GM23338 (cell line): Measurements from ENCODE around the gene RFNG. TPM values are rescaled to one million over a fixed set of nuclear protein-coding genes. Genes with fewer than 3 reads are reported as not detected.

Source experiments
- ATAC-seq: fragments of 200-7000 bp; cut with Tn5 transposase; 3 replicates; pipeline ENCODE4 v1.9.1; 2020
- DNase-seq: peaks from one replicate; pipeline ENCODE4 v3.0.0-alpha.2; 2015; ENCODE audit warnings: low spot score
- H2AFZ ChIP-seq: fragments of 200-600 bp; sonication (generic); 2 replicates; pipeline ENCODE4 v1.8.0; 2016; ENCODE audit warnings: antibody characterized with exemption, mild to moderate bottlenecking, moderate library complexity
- H3F3A ChIP-seq: fragments of 200-600 bp; sonication (generic); replicated peaks from 2 replicates; pipeline ENCODE4 v1.8.0; 2017; ENCODE audit warnings: antibody characterized with exemption, mixed run types, low read depth
- H3K27ac ChIP-seq: fragments of 200-600 bp; sonication (generic); 2 replicates; pipeline ENCODE4 v1.6.1; 2016; ENCODE audit warnings: low read depth
- H3K27me3 ChIP-seq: fragments of 200-600 bp; sonication (generic); 2 replicates; pipeline ENCODE4 v1.8.0; 2016; ENCODE audit warnings: mild to moderate bottlenecking, mixed run types, moderate library complexity; ENCODE audit not compliant: insufficient read depth
- H3K36me3 ChIP-seq: fragments of 200-600 bp; sonication (generic); 2 replicates; pipeline ENCODE4 v1.8.0; 2016; ENCODE audit warnings: mild to moderate bottlenecking; ENCODE audit not compliant: insufficient read depth
- H3K4me1 ChIP-seq: fragments of 200-600 bp; sonication (generic); 2 replicates; pipeline ENCODE4 v1.8.0; 2016; ENCODE audit warnings: mild to moderate bottlenecking, moderate library complexity; ENCODE audit not compliant: insufficient read depth
- H3K4me2 ChIP-seq: fragments of 200-600 bp; sonication (generic); 2 replicates; pipeline ENCODE4 v1.7.1; 2017; ENCODE audit warnings: mixed run types
- H3K4me3 ChIP-seq: fragments of 200-600 bp; sonication (generic); 2 replicates; pipeline ENCODE4 v1.6.1; 2016; ENCODE audit warnings: mixed run types
- H3K79me2 ChIP-seq: fragments of 200-600 bp; sonication (generic); replicated peaks from 2 replicates; pipeline ENCODE4 v1.8.0; 2017; ENCODE audit warnings: mild to moderate bottlenecking; ENCODE audit not compliant: insufficient read depth
- H3K9me2 ChIP-seq: fragments of 200-600 bp; sonication (generic); 2 replicates; pipeline ENCODE4 v1.8.0; 2017; ENCODE audit not compliant: insufficient read depth
- H4K20me1 ChIP-seq: fragments of 200-600 bp; sonication (generic); replicated peaks from 2 replicates; pipeline ENCODE4 v1.8.0; 2017; ENCODE audit warnings: mild to moderate bottlenecking; ENCODE audit not compliant: insufficient read depth
- H3K27ac Mint-ChIP-seq: 2 replicates; pipeline ENCODE4 v1.8.0; 2020; ENCODE audit warnings: inconsistent platforms, mild to moderate bottlenecking, moderate library complexity, mixed read lengths
- H3K27me3 Mint-ChIP-seq: 3 replicates; pipeline ENCODE4 v1.8.0; 2022; ENCODE audit warnings: low read depth, mild to moderate bottlenecking, moderate library complexity, mixed read lengths, inconsistent platforms; ENCODE audit not compliant: insufficient read depth, poor library complexity
- H3K36me3 Mint-ChIP-seq: 3 replicates; pipeline ENCODE4 v1.8.0; 2021; ENCODE audit warnings: low read depth, mild to moderate bottlenecking, inconsistent platforms, moderate library complexity, mixed read lengths
- H3K4me1 Mint-ChIP-seq: 3 replicates; pipeline ENCODE4 v1.8.0; 2020; ENCODE audit warnings: mild to moderate bottlenecking, inconsistent platforms, mixed read lengths
- H3K4me3 Mint-ChIP-seq: 3 replicates; pipeline ENCODE4 v1.8.0; 2021; ENCODE audit warnings: moderate library complexity, mild to moderate bottlenecking, inconsistent platforms, mixed read lengths
- H3K9me3 Mint-ChIP-seq: 3 replicates; pipeline ENCODE4 v1.8.0; 2020; ENCODE audit warnings: moderate library complexity, mild to moderate bottlenecking, inconsistent platforms, mixed read lengths
- POLR2AphosphoS5 ChIP-seq: IDR thresholded peaks from 2 replicates; pipeline ENCODE4 v1.6.1; 2016; ENCODE audit warnings: antibody characterized with exemption, low read depth
- polyA plus RNA-seq: library from polyadenylated mRNA; unstranded; fragments of >200 nt; fragmentation: Nextera tagmentation; extraction: Ambion mirVana; gene quantifications from 2 replicates; pipeline ENCODE4 v1.2.1, GENCODE V29; 2016
- total RNA-seq: library from RNA; depleted of rRNA; stranded (reverse); fragments of >200 nt; shearing (Covaris generic); gene quantifications from 2 replicates; pipeline ENCODE4 v1.2.3, GENCODE V29; 2014
- TF ChIP-seq, protein P1 (sequence below): fragments of 250-450 bp; sonication (Bioruptor Pico); IDR thresholded peaks from 2 replicates; pipeline ENCODE4 v1.5.0; 2020; ENCODE audit warnings: mild to moderate bottlenecking, moderate library complexity
- TF ChIP-seq, protein P2 (sequence below): IDR thresholded peaks from 2 replicates; pipeline ENCODE4 v1.6.1; 2016; ENCODE audit warnings: antibody characterized with exemption

Gene RFNG
- total and polyA plus RNA-seq, 2 experiments from 2014 or later = 18.0 to 44.7 TPM

DNA sequence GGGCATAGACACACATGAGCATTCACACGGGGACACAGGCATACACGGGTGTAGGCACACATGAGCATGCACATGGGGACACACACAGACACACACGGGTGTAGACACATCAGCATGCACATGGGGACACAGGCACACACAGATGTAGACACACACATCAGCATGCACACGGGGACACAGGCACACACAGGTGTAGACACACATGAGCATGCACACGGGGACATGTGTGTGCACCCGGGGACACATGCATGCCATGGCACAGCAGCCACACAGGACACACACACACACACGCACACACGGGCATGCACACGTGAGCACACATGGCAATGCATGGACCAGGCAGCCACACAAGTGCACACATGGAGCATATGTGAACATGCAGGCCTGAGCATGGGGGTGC is 9.0 kb downstream of the RFNG start (continued):
- TF ChIP-seq, protein P1, sequence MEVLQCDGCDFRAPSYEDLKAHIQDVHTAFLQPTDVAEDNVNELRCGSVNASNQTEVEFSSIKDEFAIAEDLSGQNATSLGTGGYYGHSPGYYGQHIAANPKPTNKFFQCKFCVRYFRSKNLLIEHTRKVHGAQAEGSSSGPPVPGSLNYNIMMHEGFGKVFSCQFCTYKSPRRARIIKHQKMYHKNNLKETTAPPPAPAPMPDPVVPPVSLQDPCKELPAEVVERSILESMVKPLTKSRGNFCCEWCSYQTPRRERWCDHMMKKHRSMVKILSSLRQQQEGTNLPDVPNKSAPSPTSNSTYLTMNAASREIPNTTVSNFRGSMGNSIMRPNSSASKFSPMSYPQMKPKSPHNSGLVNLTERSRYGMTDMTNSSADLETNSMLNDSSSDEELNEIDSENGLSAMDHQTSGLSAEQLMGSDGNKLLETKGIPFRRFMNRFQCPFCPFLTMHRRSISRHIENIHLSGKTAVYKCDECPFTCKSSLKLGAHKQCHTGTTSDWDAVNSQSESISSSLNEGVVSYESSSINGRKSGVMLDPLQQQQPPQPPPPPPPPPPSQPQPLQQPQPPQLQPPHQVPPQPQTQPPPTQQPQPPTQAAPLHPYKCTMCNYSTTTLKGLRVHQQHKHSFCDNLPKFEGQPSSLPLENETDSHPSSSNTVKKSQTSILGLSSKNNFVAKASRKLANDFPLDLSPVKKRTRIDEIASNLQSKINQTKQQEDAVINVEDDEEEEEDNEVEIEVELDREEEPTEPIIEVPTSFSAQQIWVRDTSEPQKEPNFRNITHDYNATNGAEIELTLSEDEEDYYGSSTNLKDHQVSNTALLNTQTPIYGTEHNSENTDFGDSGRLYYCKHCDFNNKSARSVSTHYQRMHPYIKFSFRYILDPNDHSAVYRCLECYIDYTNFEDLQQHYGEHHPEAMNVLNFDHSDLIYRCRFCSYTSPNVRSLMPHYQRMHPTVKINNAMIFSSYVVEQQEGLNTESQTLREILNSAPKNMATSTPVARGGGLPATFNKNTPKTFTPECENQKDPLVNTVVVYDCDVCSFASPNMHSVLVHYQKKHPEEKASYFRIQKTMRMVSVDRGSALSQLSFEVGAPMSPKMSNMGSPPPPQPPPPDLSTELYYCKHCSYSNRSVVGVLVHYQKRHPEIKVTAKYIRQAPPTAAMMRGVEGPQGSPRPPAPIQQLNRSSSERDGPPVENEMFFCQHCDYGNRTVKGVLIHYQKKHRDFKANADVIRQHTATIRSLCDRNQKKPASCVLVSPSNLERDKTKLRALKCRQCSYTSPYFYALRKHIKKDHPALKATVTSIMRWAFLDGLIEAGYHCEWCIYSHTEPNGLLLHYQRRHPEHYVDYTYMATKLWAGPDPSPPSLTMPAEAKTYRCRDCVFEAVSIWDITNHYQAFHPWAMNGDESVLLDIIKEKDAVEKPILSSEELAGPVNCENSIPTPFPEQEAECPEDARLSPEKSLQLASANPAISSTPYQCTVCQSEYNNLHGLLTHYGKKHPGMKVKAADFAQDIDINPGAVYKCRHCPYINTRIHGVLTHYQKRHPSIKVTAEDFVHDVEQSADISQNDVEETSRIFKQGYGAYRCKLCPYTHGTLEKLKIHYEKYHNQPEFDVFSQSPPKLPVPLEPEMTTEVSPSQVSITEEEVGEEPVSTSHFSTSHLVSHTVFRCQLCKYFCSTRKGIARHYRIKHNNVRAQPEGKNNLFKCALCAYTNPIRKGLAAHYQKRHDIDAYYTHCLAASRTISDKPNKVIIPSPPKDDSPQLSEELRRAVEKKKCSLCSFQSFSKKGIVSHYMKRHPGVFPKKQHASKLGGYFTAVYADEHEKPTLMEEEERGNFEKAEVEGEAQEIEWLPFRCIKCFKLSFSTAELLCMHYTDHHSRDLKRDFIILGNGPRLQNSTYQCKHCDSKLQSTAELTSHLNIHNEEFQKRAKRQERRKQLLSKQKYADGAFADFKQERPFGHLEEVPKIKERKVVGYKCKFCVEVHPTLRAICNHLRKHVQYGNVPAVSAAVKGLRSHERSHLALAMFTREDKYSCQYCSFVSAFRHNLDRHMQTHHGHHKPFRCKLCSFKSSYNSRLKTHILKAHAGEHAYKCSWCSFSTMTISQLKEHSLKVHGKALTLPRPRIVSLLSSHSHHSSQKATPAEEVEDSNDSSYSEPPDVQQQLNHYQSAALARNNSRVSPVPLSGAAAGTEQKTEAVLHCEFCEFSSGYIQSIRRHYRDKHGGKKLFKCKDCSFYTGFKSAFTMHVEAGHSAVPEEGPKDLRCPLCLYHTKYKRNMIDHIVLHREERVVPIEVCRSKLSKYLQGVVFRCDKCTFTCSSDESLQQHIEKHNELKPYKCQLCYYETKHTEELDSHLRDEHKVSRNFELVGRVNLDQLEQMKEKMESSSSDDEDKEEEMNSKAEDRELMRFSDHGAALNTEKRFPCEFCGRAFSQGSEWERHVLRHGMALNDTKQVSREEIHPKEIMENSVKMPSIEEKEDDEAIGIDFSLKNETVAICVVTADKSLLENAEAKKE (CRISPR knock-in tag) = no peak

DNA sequence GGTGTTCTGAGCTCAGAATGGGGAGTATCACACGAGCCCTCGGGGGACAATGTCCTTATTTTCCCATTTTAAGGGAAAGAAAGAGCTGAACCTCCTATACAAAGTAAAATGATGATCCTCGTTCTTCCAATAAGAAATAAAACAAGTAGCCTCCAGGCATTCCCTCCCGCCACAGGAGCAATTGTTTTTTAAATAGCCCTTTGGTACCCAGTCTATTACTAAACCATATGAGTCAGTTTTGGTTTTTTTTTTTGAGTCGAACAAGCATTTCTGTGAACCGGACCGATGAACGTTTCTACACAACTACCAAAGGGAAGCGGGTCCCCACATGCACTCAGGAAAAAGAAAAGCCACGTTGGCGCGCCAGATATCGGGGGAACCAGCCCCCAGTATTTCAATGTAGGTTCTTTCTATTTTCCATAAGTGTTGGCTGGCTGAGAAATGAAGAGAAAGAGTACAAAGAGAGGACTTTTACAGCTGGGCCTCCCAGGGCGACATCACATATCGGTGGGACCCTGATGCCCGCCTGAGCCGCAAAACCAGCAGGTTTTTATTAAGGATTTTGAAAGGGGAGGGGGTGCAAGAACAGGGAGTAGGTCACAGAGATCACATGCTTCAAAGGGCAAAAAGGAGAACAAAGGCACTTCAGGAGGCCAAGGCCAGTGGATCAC is 10.3 kb downstream of the RFNG start:
- no peaks in the 10 kb centered on the region; the same call in 2 of the 3 replicates for H3K36me3 Mint-ChIP-seq
- H3K27ac Mint-ChIP-seq = no peak overlapping the region
- no peaks in the 10 kb centered on the region; the same call in 2 of the 3 replicates for H3K9me3 Mint-ChIP-seq
- DNase-seq = no peak
- H3K27me3 Mint-ChIP-seq = peaks cover 12% of the 10 kb centered on the region
- H3K4me3 ChIP-seq = no peak overlapping the region
- H3K27ac ChIP-seq = no peak overlapping the region
- peaks cover 5% of the 10 kb centered on the region; the same call in 1 of the 2 replicates for H3F3A ChIP-seq
- H3K27me3 ChIP-seq = no peaks in the 10 kb centered on the region
- no peaks in the 10 kb centered on the region for H3K36me3 ChIP-seq
- H4K20me1 ChIP-seq = no peaks in the 10 kb centered on the region
- H3K4me1 ChIP-seq = no peaks in the 10 kb centered on the region; the same call in 1 of the 2 replicates
- H3K4me1 Mint-ChIP-seq = peaks cover 21% of the 10 kb centered on the region
- no peak overlapping the region; the same call in 2 of the 3 replicates for H3K4me3 Mint-ChIP-seq
- H2AFZ ChIP-seq = no peak overlapping the region
- no peaks in the 10 kb centered on the region for H3K9me2 ChIP-seq
- no peak for ATAC-seq
- no peak overlapping the region for H3K4me2 ChIP-seq
- H3K79me2 ChIP-seq = no peaks in the 10 kb centered on the region
- TF ChIP-seq, protein P2, sequence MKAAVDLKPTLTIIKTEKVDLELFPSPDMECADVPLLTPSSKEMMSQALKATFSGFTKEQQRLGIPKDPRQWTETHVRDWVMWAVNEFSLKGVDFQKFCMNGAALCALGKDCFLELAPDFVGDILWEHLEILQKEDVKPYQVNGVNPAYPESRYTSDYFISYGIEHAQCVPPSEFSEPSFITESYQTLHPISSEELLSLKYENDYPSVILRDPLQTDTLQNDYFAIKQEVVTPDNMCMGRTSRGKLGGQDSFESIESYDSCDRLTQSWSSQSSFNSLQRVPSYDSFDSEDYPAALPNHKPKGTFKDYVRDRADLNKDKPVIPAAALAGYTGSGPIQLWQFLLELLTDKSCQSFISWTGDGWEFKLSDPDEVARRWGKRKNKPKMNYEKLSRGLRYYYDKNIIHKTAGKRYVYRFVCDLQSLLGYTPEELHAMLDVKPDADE = no peak
- no peak for TF ChIP-seq POLR2AphosphoS5
- TF ChIP-seq, protein P1 (CRISPR knock-in tag) = no peak
